GM21447 (cell line): ENCODE data around the gene GTPBP6.
A peak's percentile ranks its signal among the peaks of the same experiment; 100 is the strongest.
"Not testable (repeated sequence)": the region's sequence is repeated elsewhere in the genome, so short reads cannot be mapped to it uniquely, and the experiment has no call there.

Source experiments
- ATAC-seq: cut with Tn5 transposase; IDR thresholded peaks from one replicate; pipeline ENCODE4 v1.9.1; 2021; ENCODE audit not compliant: unreplicated experiment

GTPBP6 gene

DNA sequence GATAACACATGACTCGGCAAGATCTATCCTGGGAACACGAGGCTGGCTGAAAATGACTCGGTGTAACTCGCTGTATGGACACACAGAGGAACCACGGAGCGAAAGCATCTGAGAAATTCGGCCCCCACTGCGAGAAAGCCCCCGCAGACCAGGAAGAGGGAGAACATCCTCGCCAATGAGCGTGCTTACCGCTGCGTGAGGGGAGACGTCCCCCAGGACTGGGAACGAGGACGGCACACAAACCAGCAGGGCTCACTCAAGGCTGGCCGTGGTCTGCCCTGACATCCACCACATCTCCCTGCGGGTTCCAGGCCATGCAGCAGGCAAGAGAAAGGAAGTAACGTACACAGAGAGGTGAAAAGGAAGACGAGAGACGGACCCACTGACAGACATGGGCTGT is 17.6 kb upstream of the GTPBP6 start:
- no peak for ATAC-seq

DNA sequence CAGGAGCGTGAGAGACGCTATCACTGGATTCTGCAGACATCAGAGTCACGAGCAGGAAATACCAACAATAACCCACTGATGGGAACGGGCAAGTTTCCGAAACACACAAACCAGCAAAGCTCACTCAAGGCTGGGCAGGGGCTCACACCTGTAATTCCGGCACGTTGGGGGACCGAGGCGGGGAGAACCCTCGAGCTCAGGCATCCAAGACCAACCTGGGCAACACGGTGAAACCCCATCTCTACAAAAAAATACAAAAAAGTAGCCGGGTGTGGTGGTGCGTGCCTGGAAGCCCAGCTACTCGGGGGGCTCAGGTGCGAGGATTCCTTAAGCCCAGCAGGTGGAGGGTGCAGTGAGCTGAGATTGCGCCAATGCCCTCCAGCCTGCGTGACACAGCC is 17.2 kb upstream of the GTPBP6 start:
- ATAC-seq, result no peak

DNA sequence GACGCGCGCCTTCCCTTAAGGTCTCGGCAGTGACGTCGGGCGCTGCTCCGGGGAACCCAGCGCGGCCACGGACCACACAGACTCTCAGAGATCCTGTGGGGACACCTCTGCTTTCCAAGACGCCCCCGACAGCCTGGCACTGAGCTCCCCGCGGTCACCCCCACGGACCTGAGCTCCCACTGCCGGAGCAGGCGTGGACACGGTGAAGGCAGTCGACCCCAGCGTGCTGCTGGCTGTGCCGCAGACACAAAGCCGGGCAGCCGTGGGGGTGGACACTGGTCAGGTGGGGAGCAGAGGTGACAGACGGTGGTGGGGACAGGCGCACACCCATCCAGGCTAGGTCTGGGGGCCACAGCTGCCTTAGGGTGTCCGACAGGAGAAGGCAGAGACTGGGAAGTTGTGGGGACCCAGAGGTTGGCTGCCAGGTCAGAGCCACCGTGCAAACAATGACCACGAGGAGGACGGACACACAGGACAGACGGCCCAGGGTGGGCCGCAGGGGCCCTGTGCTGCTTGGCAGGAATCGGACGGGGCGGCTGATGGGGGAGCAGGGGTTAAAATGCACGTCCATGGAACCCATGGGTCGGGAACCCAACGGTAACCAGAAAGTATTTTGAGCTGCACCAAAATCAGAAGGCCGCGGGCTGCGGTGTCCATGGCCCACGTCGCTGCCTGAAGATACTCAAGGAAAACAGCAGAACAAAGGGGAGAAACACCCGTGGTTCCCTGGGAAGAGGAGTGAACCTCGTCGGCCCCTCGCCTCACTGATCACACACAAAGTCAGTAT is 16.6 kb upstream of the GTPBP6 start:
- ATAC-seq, result no peak

DNA sequence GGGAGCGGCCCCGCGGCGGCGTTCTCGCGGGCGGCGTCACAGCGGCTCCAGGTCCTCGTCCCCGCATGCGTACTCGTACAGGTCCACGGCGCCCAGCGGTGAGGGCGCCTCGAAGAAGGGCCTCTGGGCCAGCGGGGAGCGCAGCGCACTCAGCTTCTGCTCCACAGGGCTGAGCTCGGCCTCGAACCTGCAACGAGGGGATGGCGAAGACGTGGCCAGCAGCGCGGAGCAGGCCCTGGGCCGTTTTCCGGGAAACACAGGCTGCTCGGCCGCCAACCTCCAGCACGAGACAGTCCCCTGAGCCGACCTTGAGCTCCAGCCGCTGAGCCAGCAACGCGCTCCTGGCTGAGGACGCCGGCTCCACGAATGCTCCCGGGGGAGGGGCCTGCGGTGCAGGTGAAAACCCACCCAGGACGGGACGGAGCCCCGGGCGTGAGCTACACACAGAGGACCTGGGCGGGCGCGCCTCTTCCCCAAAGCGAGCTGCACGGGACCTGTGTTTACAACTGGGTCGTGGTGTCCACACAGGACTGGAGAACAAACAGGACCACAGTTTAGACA is 15.8 kb upstream of the GTPBP6 start:
- ATAC-seq, result no peak

DNA sequence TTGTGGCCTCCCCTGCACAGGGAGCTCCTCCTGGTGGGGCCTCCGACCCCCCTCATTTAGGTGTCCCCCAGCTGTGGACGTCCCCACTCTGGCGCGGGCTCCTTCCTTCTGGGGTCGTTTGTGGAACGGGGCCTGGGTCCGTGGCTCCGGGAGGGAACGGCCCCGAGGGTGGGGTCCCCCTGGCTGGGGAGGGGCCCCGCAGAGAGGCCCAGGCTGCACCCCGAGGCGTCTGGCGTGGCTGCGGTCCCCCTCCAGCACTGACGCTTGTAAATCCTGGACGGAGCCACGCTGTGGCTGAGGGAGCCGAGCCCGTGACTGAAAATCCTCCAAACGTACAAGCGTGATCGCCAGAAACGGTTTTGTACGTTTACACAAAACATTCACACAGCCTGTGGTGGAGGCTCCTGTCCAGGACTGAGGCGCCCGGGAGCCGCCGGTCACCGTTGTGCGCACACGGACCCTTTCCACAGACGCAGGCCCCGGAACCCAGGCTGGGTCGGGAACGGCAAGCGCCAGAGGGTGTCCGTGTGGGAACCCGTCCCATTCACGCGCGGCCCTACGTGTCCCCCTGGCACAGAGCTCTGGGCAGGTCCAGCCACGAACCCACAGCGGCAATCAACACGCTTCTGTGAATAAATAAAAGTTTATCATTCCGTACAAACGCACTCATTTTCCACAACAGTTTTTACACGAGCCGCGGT is 15.2 kb upstream of the GTPBP6 start:
- no peak for ATAC-seq

DNA sequence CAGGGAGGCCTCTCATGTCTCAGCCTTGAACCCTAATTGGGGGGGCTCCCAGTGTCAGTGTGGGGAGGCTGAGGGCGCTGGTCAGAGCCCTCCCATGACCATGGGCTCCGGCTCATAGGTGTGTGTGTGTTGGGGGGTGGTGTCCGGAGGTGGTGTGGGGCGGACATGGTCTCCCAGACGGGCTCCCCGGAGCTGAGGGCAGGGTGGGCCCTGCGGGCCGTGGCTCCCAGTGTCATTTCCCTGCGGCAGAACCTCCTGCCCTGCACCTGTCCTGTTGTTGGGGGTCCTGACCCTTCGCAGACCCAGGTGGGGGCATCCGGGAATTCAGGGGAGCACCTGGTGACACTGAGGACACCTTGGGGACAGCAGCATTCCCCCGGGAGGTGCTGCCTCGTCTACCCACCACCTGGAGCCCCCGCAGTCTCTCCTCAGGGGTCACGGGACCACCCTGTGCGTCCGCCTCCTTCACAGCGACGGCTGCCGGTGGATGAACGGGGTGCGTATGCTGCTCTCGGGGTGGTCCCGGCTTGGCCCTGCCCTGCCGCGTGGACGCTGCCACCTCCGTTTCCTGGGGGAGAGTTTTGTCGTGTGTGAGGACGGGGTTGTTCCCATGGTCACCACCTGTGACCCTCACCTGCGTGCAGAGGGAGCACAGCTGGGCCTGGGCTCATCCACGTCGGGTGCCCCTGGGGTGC is 14.5 kb upstream of the GTPBP6 start:
- ATAC-seq, result no peak

DNA sequence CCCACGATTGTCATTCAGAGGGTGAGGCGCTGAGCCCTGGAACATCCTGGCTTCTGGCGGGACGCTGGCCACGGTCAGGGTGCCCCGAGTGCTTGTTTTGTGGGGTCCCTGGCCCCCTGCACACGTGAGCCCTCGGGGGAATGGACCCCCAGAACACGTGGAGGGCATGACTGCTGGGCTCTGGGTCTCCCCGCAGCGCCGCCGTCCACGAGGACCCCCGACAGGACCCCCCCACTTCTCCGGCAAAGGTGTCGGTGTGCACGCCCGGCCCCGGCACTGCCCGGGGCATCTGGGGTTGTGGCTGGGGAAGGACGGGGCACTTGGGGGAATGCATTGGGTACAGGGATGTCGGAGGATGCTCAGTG is 13.9 kb upstream of the GTPBP6 start:
- no peak for ATAC-seq

DNA sequence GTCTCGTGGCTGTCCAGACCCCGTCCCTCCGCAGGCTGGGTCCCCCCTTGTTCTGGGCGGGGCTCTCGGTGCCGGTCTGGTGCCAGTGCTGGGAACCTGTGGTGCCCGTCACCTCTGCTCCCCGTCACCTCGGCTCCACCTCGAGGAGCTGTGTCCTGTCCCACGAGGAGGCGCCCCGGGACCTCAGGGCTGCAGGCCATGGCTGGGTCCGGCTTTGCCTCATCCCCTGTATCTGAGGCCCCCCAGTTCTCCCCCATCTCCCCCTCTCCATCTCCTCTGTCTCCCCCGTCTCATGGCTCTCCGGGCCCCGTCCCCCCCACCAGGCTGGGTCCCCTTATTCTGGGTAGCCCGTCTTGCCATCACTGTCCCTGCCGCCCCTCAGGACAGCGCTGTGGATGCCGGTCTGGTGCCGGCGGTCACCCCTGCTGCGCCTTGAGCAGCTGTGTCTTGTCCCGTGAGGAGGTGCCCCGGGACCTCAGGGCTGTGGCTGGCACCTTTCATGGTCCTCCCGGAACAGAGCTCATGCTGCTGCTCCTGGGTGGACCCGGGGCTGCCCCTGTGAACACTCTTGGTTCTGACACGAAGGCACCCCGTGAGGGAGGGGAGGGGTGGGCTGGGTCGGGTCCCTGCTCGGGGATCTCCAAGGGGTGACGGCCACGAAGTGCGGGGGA is 13.4 kb upstream of the GTPBP6 start:
- ATAC-seq, result no peak

DNA sequence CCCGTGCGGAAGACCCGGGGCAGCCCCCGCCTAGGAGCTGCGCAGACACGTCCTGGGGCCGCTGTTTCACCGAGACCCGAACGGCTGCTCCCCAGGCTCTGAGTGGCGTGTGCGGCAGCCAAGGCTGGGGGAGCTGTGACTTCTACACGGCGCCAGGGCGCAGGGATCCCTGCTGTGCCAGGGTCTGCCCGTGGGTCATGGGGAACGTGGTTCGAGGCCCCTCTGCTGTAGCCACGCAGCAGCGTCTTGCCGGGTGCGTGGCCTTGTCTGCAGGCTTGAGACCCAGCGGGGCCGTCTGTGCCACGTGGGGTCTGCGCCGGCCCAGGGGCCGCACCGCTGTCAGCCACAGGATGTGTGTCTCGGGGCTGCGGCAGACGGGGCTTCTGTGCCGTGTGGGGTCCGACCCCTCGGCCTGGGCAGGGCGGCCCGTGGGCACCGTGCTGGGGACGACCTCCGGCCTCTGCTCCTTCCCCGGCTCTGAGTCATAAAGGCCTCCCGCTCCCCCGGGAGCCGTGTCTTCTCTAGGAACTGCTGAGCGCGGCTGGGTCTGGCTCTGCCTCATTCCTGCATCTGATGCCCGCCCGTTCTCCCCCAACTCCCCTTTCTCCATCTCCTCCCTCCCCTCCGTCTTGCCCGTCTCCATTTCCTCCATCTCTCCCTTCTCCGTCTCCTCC is 12.7 kb upstream of the GTPBP6 start:
- no peak for ATAC-seq

DNA sequence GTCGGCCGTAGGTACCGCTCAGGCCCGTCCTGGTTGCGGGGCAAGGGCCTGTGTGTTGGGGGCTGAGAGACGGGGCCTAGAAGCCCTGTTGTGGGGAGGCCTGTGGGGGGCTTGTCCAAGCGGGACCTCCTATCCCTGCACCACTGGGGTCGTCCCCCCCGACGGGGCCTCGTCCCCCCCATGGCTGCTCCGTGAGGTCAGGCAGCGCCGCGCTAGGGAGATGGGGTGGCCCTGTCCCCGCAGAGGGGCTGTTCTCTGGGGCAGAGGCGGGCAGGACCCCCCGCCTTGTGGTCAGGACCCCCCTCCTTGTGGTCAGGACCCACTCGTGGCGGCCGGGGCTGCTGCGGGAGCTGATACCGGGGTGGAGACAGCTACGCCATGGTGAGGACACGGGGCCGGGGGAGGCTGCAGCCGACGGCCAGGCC is 12.1 kb upstream of the GTPBP6 start:
- no peak for ATAC-seq

DNA sequence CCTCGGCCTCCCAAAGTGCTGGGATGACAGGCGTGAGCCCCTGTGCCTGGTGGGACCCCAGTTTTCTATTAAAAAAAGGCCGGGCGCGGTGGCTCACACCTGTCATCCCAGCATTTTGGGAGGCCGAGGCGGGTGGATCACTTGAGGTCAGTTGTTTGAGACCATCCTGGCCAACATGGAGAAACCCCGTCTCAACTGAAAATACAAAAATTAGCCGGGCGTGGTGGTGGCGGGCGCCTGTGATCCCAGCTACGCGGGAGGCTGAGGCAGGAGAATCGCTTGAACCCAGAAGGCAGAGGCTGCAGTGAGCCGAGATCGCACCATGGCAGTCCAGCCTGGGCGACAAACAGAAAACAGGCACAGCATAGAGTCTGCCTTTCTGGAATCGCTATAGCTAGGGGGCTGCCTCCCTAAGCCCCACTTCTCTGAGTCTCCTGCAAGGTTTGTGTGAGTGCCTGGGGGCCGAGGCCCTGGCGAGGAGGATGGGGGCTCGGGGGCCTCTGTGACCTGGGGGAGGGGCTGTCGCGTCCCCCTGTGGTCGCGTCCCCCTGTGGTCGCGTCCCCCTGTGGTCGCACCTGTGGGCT is 11.6 kb upstream of the GTPBP6 start:
- ATAC-seq, result not testable (repeated sequence)

DNA sequence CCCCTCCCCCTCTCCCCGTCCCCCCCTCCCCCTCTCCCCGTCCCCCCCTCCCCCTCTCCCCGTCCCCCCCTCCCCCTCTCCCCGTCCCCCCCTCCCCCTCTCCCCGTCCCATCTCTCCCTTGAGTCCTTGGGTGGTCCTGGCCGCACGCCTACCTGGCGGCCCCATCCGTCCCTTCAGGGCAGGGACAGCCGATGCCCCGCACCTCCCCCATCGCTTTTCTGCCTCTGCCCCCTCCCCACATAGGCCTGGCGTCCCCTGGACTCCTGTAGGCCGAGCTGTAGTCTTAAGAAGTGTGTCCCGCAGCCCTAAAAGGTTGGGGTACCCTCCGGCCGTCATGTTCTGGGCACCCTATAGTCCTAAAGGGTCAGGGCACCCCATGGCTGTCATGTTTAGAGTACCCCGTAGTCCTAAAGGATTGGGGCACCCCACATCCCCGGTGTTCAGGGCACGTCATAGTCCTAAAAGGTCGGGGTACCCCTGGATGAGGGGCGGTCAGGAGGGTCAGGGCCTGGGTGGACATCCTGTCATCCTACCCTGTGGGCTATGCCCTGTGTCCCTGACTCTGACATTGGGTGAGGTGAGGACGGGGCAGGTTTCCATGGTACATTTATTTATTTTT is 10.8 kb upstream of the GTPBP6 start:
- ATAC-seq, result no peak

DNA sequence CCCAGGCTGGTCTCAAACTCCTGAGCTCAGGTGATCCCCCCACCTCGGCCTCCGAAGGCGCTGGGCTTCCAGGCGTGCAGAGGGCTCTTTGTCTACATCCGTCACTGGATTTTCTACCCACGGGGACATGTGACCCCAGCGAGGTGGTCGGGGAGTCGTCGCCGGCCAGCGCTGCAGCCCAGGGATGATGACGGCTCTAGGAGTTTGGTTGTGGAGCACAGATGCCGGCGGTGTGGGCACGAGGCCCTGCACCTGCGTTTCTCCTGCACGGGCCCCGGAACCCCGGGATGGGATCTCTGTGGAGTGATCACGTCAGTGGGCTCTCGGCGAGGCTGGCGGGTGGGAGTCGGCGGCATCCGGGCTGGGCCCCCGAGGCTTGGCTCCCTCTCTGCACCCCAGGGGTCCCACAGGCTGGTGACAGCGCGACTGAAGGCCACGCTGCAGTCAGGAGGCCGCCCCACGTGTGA is 9.1 kb upstream of the GTPBP6 start:
- no peak for ATAC-seq

DNA sequence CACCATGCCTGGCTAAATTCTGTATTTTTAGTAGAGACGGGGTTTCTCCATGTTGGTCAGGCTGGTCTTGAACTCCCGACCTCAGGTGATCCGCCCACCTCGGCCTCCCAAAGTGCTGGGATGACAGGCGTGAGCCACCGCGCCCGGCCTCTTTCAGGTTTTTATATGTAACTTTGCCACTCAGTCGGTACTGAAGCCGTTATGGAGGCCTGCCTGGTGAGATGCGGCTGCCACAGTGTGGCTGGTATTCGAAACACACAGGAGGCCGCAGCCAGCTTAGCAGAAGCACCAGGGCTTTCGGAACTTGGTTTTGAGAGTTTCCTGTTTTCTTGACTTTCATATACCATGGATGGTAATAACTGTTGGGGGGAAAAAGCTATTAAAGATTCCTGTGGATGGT is 6.1 kb upstream of the GTPBP6 start:
- ATAC-seq, result not testable (repeated sequence)

DNA sequence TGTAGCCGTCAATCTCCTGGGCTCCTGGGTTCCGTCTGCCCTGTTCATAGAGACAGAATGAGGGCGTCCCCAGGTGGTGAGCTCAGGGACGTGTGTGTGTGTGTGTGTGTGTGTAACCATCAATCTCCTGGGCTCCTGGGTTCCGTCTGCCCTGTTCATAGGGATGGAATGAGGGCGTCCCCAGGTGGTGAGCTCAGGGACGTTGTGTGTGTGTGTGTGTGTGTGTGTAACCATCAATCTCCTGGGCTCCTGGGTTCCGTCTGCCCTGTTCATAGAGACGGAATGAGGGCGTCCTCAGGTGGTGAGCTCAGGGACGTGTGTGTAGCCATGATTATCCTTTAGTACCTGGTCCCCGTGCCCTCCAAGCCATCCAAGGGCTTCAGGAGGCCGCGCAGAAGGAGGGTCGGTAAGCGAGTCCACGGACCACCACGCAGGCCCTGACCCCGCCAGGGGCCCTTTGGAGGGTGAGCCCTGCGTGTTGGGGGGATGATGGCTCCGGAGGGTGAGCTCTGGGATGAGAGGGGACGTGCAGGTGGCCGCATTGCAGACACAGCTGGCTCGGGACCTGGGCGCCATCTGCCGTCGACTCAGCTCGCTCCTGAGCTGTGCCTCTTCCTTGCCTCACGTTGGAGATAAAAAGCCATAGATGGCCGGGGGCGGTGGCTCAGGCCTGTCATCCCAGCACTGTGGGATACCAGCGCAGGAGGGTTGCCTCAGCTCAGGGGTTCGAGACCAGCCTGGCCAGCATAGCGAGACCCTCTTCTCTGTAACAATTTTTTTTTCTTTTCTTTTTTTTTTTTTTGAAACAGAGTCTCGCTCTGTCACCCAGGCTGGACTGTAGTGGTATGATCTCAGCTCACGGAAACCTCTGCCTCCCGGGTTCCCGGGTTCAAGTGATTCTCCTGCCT is 5.4 kb upstream of the GTPBP6 start:
- peak; percentile 63 for ATAC-seq

DNA sequence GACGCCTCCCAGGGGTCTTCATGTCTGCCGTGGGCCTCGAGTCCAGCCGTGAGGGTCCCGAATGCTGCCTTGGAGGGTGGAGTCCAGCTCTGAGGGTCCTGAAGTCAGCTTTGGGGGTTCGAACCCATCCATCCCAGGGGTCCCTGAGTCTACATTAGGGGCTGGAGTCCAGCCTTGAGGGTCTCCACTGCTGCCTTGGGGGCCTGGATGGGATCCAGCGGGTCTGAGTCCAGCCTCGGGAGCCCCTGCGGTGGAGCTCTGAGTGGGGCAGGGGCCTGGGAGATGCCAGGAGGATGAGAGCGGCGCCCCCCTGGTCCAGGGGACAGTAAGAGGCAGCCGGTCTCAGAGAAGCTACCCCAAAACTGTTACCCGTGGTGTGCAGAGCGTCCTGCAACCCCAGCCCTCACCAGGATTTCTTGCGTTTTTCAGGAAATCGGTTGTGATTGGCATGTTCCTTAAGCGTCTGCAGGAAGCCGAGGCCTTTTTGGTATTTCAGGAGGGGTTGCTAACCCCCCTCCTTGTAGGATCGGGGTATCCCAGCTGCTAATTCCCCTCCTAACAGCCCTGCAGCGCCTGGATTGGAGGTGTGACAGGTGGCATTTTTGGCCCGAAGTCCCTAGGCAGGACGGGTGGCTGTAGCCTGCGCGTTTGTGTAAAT is 1.7 kb upstream of the GTPBP6 start:
- no peak for ATAC-seq

DNA sequence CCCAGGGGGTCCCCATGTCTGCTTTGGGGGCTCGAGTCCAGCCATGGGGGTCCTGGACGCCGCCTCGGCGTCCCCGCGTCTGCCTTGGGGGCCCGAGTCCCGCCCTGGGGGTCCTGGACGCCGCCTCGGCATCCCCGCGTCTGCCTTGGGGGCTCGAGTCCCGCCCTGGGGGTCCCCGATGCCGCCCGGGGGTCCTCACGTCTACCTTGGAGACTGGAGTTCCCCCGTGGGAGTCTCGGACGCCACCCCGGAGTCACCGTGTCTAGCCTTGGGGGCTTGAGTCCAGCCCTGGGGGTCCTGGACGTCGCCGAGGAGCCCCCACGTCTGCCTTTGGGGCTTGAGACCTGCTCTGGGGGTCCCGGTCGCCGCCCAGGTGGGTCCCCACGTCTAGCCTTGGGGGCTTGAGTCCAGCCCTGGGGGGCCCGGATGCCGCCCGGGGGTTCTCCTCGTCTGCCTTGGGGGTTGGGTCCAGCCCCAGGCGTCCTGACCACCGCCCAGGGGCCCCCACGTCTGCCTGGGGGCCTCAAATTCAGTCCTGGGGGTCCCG is 1.1 kb upstream of the GTPBP6 start:
- ATAC-seq, result no peak
